Stimulated activated CD8-positive, alpha-beta memory T cell treated with anti-CD3 and anti-CD28 coated beads, Interleukin-7, amount 100 ng/mL, for 24 hours (primary cell): ENCODE measurements around the gene CD59.

Experiments
- DNase-seq: peaks from one replicate; pipeline ENCODE4 v3.0.0-alpha.2; 2020; ENCODE audit warnings: low read depth

Gene CD59, protein sequence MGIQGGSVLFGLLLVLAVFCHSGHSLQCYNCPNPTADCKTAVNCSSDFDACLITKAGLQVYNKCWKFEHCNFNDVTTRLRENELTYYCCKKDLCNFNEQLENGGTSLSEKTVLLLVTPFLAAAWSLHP

DNA sequence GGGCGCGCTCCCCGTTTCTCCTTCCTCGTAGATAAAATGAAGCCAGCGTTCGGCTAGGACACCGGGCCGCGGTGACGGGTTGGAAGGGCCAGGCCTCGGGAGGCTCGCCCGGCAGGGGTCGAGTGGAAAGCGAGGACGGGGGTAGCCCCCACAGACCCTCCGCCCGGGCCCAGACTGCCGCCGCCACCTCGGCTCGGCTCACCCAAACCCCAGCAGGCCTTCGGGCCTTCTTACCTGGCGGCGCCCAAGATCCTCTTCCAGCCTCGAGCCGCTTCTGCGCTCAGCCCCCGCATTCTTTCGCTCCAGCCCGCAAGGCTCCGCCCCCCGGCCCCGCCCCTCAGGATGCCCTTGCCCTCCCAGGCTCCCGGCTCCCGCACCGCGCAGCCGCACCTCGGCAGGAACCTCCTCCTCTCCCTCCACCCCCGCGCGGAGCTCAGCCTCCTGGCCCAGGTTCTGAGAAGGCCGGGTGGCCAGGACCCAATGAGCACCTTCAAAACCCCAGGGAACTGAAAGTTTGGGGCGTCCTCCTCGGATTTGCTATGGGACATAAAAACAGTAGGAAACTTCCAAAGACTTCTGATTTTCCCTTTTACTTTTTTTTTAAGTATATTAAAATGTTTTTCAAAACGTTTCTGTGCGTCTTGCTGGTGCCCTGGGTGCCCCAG, at the start of gene CD59:
Gene CD59, minus strand, starts transcription at position 276 of the 665 bp plus-strand sequence. CDS start 13,978 bp downstream, outside the sequence.
- DNase-seq, result peak; percentile 77

DNA sequence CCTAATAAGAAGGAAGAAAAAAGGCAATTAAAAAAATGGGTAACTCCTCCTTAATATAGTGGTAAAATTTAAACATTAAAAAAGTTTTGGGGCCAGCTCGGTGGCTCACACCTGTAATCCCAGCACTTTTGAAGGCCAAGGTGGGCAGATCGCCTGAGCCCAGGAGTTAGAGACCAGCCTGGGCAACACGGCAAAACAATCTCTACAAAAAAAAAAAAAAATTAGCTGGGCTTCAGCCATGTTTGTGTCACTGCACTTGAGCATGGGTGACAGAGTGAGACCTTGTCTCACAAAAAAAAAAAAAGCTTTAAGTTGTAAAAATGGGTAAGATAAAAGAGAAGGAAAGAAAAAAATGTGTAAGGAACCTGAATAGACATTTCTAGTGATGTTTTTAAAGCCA, 49.4 kb upstream of the CD59 start:
- DNase-seq, result no peak

DNA sequence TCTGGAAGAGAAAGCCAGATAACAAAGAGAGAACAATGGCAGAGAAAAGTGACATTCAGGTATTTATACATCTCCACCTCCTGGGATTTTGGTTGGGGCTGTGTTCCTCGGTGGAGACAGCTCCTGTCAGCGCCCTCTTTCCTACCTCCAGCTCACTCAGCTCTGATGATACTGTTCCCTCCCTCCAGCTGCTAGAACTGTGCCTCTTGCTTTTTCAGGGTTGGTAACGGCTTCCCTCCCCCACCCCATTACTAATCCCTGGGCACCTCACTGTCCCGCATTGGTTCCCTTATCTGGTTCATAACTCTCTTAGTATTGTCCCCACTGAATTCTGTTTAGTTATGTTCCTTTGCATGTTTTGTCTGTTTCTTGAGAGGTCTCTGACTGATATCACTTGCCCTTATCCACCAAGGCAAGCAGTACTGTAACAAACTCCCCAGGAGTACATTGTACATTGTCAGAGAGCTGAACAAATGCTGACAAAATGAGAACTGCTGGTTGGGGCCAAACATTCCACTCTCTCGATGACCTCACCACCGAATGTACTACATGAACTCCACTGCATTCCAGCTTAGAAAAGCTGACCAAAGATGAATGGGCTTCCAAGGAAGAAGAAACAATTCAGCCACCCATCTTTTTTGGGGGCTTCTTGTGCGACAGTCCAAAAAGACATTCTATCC, 43.8 kb upstream of the CD59 start:
- no peak for DNase-seq

DNA sequence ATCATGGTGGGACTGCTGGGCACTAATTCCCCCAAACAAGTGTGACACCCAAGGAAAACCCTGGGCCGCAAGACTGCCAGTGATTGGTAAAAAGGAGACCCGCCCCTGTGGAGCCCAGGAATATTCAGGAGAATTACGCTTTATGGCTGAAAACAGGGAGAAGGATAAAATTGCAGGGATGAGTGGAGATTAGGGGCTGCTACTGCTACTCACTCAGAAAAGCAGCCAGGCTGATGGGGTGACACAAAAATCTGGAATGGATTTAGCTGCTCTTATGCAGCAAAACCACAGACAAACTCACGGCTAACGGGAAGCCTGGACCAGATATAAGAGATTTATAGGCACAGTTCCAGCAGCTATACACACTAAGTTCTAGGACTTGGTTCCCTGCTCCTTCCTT, 42.5 kb upstream of the CD59 start:
- DNase-seq, result no peak

DNA sequence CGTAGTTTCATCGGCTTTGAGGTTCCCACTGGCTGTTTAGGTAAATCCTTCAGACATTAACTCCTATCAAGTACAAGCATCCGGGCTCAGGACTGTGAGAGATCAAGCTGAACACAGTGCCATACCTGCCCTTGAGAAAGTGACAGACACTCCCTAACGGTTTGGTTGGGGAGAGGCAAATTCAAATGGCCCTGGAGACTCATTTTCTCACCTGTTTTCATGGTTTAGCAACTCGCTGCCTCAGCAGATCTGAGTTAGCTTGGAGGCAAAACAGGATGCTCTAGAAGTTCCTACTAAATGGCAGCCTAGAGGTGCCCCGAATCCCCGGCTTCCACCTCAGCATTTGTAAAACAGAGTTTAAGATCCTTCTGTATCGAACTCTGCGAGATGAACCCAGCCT, 41.7 kb upstream of the CD59 start:
- DNase-seq, result no peak

DNA sequence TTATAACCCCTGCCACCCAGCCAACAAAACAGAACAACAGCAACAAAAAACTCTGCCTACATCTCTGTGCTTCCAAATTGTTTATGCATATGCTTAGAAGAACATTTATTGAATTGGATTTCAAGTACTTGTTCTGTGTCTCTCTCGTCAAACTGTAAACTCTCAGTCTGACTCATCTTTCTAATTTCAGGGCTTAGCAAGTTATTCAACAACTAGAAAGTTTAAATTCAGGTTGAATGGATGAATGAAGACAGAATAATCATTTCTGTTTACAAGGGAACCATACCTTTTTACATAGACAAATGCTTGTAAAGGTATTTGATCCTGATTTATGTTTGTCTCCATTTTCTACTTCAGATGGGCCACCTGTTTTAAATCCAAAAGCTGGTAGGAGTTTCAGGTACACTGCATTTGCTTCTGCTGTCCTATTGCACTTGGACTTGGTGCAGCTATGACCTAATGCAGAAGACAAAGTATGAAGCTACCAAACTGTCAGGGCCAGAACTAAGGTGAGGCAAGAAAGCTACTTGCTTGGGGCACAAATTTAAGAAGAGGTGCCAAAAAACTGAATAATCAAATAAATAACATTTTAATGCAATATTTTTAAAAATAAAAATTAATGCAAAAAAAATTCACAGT, 39.7 kb upstream of the CD59 start:
- no peak for DNase-seq

DNA sequence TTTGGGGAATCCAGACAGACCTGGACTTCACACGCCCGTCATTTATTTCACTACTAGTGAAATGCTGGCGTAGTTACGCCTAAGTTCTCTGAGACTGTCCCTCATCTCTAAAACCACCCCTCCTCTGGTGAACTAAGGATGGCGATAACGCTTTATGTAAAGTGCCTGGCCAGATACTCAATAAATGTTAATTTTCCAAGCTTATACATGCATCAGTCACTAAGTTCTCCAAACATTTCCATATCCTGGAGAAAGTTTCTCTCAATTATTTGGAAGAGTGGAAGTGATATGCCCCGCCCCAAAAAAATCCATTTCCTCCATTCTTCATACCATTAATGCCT, 39.2 kb upstream of the CD59 start:
- DNase-seq, result no peak

DNA sequence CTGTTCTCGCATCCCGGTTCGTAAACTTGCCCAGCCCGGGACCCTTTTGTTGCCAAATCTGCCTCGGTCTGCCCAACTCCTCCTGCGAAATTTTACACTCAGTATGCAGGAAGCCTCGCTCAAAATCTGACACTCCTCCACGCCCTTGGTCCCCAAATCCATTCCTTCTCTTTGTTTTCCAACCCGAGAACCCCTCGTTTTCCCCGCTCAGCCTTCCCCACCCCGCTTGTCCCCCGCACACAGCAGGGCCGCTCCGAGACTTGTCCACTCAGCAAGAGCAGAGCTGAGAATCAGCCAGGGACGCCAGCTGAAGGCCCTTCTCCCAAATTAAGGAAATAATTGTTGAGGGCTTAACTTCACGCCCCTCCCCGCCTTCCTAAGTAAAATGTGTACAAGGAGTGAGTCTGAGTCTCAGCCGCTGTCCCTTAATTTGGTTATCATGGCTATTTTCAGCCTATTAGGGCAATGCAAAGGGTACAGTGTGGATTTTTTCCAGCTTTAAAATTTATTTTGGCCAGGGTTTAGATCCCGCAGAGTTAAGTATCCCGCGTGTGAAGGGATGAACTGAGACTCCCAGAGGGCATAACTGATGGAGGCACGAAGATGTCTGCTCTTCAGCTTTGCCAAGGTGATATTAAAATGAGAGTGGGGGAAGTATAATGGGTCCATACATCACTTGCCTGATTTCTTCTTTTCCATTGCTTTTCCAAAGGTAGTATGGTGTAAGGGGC, 38.7 kb upstream of the CD59 start:
- DNase-seq, result no peak

DNA sequence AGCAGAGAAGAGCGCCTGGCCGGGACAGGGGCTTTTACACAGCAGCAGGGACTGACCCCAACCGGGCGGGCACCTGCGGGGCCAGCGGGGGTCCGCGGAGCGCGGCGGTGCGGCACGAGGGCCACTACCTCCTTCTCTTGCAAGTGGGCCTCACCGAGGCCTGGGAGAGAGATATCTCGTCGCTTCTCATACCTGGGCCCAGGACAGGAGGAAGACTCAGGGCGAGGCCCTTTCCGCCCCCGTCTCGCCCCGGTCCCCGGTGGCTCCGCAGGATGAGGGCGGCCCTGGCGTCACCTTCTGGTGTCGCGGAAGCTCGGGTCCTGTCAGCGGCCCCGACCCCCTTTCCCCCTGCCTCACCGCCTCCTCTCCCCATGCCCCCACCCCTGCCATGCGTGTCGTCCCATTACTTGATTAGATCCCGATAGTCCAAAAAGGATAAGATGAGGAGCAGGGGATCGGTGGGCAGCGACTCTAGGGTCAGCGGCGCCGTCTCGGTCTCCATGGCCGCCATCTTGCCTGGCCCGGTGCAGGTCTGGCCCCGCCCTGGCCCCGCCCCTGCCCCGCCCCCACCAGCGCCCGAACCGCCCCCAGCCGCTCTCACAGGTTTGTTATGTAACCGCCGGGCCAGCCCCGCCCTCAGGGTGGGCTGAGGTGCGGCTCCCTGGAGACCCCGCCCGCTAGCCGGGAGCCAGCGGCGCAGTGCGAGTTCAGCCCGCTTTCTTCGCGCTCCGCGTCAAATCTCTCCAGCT, 37.9 kb upstream of the CD59 start, which contains the start of gene FBXO3:
Gene FBXO3, minus strand, starts transcription at position 534 of the 749 bp plus-strand sequence. Its CDS starts 23 bp downstream, at position 511.
- peak; percentile 49 for DNase-seq

DNA sequence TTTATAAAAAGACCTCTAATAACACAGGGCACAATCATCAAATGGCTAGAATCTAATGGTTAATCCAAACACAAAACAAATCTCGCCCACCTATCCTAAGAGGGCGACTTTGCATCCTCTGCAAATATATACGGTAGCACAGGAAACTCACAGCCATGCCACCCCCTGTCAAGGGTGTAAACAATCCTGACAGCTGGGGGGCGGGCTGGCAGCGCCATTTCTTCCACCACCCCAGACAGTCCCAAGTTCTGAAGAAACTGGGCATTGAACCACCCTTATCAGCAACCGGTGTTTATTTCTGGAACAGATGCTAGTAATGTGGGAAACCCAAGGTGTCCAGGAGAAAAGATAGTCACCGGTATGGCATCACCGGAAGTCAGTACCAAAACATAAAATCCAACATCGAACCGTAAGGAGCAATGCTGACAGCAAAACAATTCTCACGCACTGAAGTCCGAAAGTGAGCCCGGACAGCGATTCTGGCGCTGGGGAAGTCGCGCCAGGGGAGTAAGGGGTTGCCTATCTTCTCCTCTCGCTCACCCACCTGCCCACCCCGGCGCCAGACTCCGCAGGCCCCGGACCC, 37.3 kb upstream of the CD59 start:
- DNase-seq, result no peak

DNA sequence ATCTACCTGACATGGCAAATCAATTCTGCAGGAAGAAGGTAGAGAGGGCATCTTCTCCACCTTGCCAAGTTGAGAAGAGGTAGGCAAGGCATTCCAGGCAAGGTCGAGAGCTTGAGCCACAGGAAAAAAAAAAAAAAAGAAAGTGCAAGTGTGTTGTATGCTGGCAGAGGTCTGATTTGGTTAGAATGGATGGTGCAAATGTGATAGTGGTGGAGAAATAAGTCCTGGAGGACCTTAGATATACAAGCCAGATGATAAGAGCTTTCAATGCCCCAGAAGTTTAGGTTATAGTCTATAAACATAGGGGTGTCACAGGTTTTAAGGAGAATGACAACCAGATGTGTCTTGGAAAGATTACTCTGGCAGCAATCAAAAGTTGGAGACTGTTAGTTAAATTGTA, 36.6 kb upstream of the CD59 start:
- no peak for DNase-seq

DNA sequence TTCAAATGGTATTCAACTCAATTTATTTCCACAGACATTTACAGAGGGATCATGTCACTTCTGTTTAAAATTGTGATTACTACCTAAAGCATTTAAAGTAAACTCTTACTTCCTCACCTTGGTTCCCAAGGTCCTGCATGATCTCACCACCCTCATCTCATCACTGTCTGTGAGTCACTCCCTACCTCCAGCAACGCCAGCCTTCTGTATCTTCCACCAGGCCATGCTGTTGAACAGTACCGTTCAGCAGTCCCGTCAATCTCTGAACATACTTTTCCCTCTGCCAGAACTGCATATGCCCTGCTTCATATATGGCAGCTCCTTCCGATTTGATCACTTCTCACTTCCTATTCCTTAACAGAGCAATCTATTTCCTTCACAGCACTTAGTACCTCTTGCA, 36.1 kb upstream of the CD59 start:
- no peak for DNase-seq

DNA sequence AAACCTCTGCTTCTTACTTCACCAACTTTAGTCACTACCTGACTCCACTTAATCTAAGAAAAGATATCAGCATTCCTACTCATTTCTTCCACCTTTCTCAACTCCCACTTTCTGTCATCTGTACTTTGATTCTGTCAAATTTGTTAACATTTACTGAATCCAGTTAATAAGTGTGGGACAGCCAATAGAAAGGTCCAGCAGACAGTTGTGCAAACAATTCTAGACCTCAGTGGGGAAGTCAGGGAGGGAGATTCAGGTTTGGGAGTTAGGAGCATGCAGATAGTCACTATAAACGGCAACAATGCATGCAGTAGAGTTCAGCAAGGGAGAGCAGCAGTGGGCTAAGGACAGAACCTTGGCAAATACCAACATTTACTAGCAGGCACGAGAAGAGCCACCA, 34.0 kb upstream of the CD59 start:
- no peak for DNase-seq

DNA sequence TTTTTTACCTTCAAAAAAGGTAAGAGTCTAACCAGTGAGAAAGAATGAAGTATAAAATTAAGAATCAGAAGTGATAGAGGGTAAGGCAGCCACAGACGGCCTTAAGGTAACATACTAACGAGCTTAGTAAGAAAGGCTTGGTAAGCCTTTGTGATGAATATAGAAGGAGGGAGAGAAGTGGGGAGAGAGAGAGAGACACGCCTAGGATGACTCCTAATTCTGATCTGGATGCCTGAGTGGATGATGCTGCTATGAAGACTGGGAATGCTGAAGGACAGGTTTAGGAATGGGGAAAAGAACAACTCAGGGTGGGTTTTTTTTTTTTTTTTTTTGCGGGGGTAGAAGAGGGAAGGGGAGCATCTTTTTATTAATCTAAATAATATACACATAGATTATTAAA, 33.3 kb upstream of the CD59 start:
- DNase-seq, result no peak

DNA sequence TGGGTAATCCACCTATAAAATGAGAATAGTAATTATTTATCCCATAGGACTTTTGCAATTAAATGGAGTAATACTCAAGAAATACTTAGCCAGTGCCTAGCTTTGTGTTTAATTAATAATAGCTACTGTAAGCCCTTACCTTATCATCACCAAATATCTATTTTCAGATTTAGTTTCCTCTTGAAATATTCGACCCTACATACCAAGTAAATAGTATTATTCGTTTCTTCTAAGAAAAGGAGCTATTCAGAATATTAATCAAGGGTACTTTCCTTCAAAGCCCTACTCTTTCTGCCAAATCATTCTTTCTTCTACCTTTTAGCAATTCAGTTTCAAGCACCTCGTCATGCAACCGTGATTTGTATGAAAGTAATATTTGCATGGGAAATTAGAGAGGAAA, 31.4 kb upstream of the CD59 start:
- no peak for DNase-seq

DNA sequence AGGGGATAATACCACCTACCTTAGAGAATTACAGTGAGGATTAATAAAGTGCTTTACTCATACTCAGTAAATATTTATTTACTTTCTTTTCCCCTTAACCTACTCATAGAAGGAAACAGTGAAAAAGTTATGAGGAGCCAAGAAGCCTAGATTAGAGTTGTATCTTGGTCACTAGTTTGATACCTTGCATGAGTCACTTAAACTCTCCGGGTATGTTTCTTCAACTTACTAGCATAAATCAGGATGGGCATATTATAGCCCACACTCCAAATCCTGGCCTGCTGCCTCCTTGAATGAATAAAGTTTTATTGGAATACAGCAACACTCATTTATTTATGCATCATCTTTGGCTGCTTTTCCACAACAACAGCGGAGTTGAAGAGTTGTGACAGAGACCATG, 29.9 kb upstream of the CD59 start:
- DNase-seq, result no peak

DNA sequence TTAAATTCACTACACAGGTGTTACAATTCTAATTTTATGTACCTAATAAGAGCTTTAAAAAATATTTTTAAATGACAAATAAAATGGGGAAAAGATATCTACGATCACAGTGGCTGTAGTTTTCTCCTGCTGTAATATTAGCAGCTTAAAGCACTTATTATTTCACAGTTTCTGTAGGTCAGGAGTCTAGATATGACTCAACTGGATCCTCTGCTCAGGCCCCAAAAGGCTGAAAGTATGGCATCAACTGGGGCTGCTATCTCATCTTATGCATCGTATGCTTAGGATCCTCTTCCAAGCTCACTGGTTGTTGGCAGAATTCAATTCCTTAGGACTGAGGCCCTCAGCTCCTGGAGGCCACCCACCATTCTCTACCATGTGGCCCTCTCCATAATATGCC, 25.2 kb upstream of the CD59 start:
- no peak for DNase-seq

DNA sequence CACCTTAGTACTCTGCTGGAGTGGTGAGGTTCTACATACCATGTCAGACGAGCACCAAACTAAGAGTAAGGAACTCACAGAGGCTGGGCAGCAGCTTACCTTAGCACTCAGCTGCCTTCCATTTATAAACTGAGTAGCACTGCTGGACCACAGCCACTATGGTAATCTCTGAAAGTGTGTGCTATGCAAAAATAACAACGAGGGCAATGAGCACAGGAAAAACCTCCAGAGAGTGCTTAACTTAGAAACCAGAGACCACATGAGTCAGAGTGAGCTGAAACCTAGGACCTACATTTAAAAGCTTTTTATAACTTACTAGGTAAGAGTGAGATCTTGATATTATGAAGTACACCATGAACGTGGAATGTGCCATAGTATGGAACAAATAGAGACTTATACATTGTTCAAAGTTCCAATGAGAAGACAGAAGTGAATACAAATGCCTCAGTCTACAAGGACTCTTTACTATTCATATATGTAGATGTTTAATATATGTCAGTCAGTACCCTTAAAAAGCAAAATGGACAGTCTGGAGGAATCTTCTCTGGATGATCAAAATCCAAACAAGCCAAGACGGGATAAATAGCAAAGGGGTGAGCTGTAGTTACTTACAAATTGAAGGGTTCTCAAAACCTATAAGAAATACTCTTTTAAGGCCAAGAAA, 17.2 kb upstream of the CD59 start:
- no peak for DNase-seq

DNA sequence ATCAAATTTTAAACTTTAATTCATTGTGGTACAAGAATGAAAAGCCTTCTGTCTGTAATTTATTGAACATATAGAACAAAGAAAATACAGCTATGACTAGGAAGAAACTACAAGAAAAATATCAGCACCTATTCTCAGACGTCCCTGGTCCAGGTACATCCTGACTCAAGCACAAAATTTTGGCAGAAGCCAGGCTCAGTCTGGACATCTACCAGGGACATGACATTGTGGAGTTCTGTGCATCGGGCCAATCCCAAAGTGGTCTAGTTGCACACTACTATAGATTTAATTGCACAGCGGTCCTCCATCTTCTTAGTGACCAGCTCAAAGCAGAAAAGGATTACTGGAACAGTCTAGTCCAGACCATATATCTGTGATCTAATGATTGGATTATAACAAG, 15.7 kb upstream of the CD59 start:
- no peak for DNase-seq

DNA sequence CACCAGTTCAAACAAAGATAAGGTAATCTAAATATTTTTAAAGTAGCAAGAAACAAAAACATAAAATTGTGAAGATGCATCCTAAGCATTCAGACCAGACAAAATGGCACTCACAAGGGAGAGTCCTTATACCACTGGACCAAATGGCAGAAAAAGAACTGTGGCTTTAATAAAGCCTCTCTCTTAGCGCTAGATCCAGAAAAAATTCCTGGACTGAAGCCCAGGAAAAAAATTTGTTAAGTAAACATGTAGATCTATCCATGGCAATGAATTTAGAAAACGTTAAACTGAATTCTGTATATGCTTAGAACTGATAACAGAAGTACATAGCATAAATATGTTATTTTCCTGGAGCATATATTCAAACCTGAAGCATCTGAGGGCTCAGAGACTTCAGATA, 11.8 kb upstream of the CD59 start:
- no peak for DNase-seq

DNA sequence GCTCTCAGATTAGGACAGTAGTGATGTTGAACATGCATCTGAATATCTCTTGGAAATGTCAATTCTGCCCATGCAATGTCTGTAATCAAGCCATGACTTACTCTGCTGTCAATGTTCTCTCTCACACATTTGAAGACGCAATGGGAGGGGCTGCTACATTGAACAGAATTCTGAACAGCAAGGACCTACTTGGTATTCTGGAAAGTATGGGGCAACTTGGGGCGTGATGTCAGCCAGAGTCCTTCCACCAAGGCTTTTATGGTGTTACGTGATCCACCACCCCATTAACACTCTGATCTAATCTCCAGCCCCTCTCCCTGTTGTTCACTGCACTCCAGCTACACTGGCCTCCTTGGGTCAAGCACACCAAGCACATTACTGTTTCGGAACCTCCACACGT, 7.1 kb upstream of the CD59 start:
- no peak for DNase-seq
